Measurements from ENCODE around the gene HNRNPLL.
"Not testable (repeated sequence)": the region's sequence is repeated elsewhere in the genome, so short reads cannot be mapped to it uniquely, and the experiment has no call there.

The HNRNPLL gene

GRCh38 chr2:38619458-38620164, 16.9 kb upstream of the HNRNPLL start:
- DNase-seq, result no peak

- DNase-seq, result no peak
Measured at GRCh38 chr2:38617301-38617700, 14.6 kb upstream of the HNRNPLL start.

- DNase-seq, result no peak
Measured at GRCh38 chr2:38615237-38615636, 12.5 kb upstream of the HNRNPLL start.

- DNase-seq, result no peak
Measured at GRCh38 chr2:38613849-38614213, 11.1 kb upstream of the HNRNPLL start.

- DNase-seq, result no peak
Measured at GRCh38 chr2:38613126-38613848, 10.6 kb upstream of the HNRNPLL start.

GRCh38 chr2:38610851-38611801, 8.4 kb upstream of the HNRNPLL start:
- DNase-seq, result no peak

GRCh38 chr2:38609246-38609645, 6.5 kb upstream of the HNRNPLL start:
- DNase-seq, result not testable (repeated sequence)

- DNase-seq, result no peak
Measured at GRCh38 chr2:38608755-38609154, 6.0 kb upstream of the HNRNPLL start.

- DNase-seq, result no peak
Measured at GRCh38 chr2:38605298-38605830, 2.6 kb upstream of the HNRNPLL start.

- DNase-seq, result peak; percentile 45
Measured at GRCh38 chr2:38603402-38604290, 918 bp upstream of the HNRNPLL start.

GRCh38 chr2:38602136-38602731, 494 bp downstream of the HNRNPLL start:
- DNase-seq, result no peak

GRCh38 chr2:38601463-38602135, 1.1 kb downstream of the HNRNPLL start:
- DNase-seq, result no peak

- DNase-seq, result no peak
Measured at GRCh38 chr2:38600921-38601455, 1.7 kb downstream of the HNRNPLL start.

GRCh38 chr2:38600242-38600891, 2.4 kb downstream of the HNRNPLL start:
- DNase-seq, result no peak

GRCh38 chr2:38599706-38600105, 3.0 kb downstream of the HNRNPLL start:
- no peak for DNase-seq

GRCh38 chr2:38598991-38599295, 3.8 kb downstream of the HNRNPLL start:
- no peak for DNase-seq

- no peak for DNase-seq
Measured at GRCh38 chr2:38598200-38598990, 4.3 kb downstream of the HNRNPLL start.

GRCh38 chr2:38597115-38597514, 5.6 kb downstream of the HNRNPLL start:
- no peak for DNase-seq

- DNase-seq, result no peak
Measured at GRCh38 chr2:38596229-38596628, 6.5 kb downstream of the HNRNPLL start.

GRCh38 chr2:38592951-38593350, 9.8 kb downstream of the HNRNPLL start:
- DNase-seq, result no peak

Measured in T1000 (cell line).